Measurements from ENCODE around the gene EBF3. TPM values are rescaled to one million over a fixed set of nuclear protein-coding genes. Genes with fewer than 3 reads are reported as not detected.

The EBF3 gene
- total RNA-seq, 4 donors from 2014 or later, result 2.5 to 4.9 (median 4.6) TPM

DNA sequence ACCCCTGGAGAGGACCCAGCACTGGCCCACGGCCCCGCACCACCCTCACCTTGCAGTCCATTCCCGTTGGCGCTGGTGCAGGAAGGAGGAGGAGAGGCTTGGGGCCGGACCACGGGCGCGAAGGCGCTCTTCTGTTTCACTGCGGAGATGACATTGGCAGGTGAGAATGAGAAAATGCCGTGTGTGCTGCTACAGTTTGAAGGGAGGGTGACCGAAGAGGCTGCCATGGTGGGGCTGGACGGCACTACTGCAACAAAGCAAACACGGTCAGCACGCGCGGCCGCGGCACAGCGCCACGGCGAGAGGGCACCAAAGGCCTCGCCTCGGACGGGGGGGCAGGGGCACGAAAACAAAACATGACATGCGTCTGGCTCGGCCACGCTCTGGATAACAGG, 123.9 kb downstream of the EBF3 start:
- ATAC-seq, result no peak
- WGBS, 2 donors (ENCODE audit: low coverage in 1 of 2), result 93 to 95% methylated on average over 12 to 23 of the region's 29 CpGs
- peaks cover 0 to 32% of the 10 kb centered on the region in 2 donors for H3K36me3 ChIP-seq

DNA sequence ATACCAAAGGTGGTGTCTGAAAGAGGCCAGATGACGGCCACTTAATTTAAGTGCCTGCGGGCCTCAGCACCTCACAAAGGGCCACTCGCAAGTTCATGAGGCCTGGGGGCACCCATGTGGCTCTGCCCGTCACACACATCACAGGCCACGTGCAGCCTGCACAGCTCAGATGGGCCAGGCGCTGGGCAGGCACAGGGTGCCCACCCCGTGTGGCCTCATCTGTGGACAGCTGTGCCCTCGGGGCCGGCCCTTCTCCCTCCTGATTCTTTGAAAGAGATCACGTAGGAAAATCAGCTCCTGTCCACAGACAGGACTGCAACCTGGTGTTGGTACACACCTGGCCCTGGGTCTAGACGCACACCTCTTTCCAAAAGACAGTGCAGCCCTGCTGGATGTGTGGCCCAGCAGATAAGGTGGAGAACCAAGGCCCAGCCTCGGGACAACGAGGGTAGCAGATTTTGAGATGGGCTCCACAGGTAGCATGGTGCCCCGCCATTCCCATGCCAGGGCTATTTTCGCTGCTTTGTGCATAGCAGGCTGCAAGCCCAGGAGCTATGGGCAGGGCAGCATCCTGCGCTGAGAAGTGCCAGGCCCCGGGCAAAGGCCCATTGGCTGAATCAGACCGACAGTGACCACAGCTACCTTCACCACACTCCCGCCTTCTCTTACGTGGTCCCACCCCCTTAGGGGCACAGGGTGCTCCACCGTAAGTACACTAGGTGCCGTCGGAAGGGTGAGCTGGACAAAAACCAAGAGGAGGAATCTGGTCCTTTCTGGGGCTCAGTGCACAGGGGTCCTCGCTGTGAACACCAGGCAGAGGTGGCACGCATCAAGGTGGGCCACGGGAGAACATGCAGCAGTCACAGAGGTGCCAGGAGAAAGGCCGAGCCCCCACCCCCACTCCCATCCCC, 124.5 kb downstream of the EBF3 start:
- H3K27me3 ChIP-seq, result no peaks in the 10 kb centered on the region
- TF ChIP-seq, protein P1, sequence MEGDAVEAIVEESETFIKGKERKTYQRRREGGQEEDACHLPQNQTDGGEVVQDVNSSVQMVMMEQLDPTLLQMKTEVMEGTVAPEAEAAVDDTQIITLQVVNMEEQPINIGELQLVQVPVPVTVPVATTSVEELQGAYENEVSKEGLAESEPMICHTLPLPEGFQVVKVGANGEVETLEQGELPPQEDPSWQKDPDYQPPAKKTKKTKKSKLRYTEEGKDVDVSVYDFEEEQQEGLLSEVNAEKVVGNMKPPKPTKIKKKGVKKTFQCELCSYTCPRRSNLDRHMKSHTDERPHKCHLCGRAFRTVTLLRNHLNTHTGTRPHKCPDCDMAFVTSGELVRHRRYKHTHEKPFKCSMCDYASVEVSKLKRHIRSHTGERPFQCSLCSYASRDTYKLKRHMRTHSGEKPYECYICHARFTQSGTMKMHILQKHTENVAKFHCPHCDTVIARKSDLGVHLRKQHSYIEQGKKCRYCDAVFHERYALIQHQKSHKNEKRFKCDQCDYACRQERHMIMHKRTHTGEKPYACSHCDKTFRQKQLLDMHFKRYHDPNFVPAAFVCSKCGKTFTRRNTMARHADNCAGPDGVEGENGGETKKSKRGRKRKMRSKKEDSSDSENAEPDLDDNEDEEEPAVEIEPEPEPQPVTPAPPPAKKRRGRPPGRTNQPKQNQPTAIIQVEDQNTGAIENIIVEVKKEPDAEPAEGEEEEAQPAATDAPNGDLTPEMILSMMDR (IDR thresholded peaks at IDR 0.05), result no peak
- TF ChIP-seq POLR2AphosphoS5 (IDR thresholded peaks at IDR 0.05), result no peak
- no peak for TF ChIP-seq EP300 (IDR thresholded peaks at IDR 0.05)
- no peak for TF ChIP-seq POLR2A (IDR thresholded peaks at IDR 0.05)
- H3K36me3 ChIP-seq, result peaks cover 0 to 32% of the 10 kb centered on the region in 2 donors
- H3K4me1 ChIP-seq, result no peaks in the 10 kb centered on the region
- WGBS, 2 donors (ENCODE audit: low coverage in 1 of 2), result 90 to 96% methylated on average over 2 to 5 of the region's 27 CpGs
- H3K9me3 ChIP-seq, result no peaks in the 10 kb centered on the region
- no peak overlapping the region for H3K4me3 ChIP-seq
- no peak for ATAC-seq
- no peak overlapping the region for H3K27ac ChIP-seq

More for the DNA sequence above, 123.9 kb downstream of the EBF3 start:
- Histone ChIP-seq H3K27ac (no peak overlapping the region), H3K4me3 (no peak overlapping the region), H3K4me1 (no peaks in the 10 kb centered on the region), H3K27me3 (no peaks in the 10 kb centered on the region), H3K9me3 (no peaks in the 10 kb centered on the region)
- TF ChIP-seq, protein P1 (IDR thresholded peaks at IDR 0.05), result no peak
- no peak for TF ChIP-seq EP300 (IDR thresholded peaks at IDR 0.05)
- no peak for TF ChIP-seq POLR2AphosphoS5 (IDR thresholded peaks at IDR 0.05)
- TF ChIP-seq POLR2A (IDR thresholded peaks at IDR 0.05), result no peak

DNA sequence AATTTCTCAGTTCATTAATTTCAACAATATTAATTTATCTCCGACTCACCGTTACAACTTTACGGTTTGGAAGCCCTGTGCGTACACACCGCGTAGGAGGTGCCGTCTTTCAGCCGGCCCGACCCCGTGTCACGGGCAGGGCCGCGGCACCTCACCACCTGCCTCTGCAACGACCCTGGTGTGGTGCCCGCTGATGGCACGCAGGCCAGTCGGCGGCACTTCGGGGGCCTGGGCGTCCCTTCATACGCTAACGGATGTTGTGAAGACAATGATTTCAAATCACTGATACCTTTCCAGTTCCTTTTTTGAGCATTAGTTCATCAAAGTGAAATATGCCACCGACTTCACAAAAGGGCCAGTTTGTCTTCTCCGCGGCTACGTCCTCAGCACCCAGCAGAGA, 125.3 kb downstream of the EBF3 start:
- no peak for TF ChIP-seq POLR2AphosphoS5 (IDR thresholded peaks at IDR 0.05)
- TF ChIP-seq POLR2A (IDR thresholded peaks at IDR 0.05), result no peak
- no peak for TF ChIP-seq EP300 (IDR thresholded peaks at IDR 0.05)
- TF ChIP-seq, protein P1 (IDR thresholded peaks at IDR 0.05), result no peak
- Histone ChIP-seq H3K36me3 (peaks cover 0 to 32% of the 10 kb centered on the region in 2 donors), H3K4me3 (no peak overlapping the region), H3K27me3 (no peaks in the 10 kb centered on the region), H3K27ac (no peak overlapping the region), H3K4me1 (no peaks in the 10 kb centered on the region), H3K9me3 (no peaks in the 10 kb centered on the region)
- WGBS, 2 donors (ENCODE audit: low coverage in 1 of 2), result 96 to 98% methylated on average over 16 to 22 of the region's 26 CpGs
- no peak for ATAC-seq

DNA sequence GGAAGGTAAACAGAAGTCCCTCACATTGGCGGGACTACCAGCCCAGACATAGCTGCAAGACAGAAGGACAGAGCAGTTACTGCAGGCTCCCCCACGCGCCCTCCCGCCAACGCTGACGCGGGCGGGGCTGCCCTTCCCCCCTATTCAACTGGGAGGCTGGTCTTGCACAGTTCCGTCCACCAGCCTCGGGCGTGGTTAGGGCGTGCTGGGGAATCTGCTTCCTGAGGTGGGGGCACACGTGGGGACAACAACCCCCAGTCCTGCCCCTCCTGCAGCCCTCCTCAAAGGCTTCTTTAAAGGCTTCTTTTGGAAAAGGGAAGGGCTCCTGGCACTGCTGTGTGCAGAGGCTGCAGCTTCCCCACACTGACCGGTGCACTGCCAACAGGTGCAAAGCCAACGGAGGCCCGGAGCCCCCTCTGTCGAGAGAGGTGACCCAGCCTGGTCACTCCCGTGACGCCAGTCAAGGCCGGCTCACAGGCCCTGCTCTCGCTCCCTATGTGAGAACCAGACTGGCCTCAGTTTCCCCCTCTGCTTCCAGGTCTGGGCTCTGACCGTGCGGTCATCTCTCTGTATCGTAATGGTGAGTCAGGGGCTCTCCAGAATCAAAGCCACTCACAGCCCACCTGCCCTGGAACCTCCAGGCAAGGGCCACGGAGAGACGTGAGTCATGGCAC, 126.0 kb downstream of the EBF3 start:
- peaks cover 0 to 32% of the 10 kb centered on the region in 2 donors for H3K36me3 ChIP-seq
- TF ChIP-seq POLR2AphosphoS5 (IDR thresholded peaks at IDR 0.05) (no peak), POLR2A (IDR thresholded peaks at IDR 0.05) (no peak), EP300 (IDR thresholded peaks at IDR 0.05) (no peak)
- TF ChIP-seq, protein P1 (IDR thresholded peaks at IDR 0.05), result no peak
- WGBS, 2 donors (ENCODE audit: low coverage in 1 of 2), result 94 to 100% methylated on average over 2 to 3 of the region's 26 CpGs
- H3K27ac ChIP-seq, result no peak overlapping the region
- no peaks in the 10 kb centered on the region for H3K27me3 ChIP-seq
- H3K4me3 ChIP-seq, result no peak overlapping the region
- no peak for ATAC-seq
- H3K9me3 ChIP-seq, result no peaks in the 10 kb centered on the region
- H3K4me1 ChIP-seq, result no peaks in the 10 kb centered on the region
